SU-DHL-6 (cell line): ENCODE measurements around the gene LRTM2.

Experiments
- H2AFZ ChIP-seq: fragments of 200-600 bp; sonication (generic); 2 replicates; pipeline ENCODE4 v1.6.1; 2014; ENCODE audit warnings: low read depth, mild to moderate bottlenecking, moderate library complexity, mixed read lengths, antibody characterized with exemption, low read length; ENCODE audit not compliant: severe bottlenecking
- H3F3A ChIP-seq: fragments of 200-600 bp; shearing (Covaris generic); 2 replicates; pipeline ENCODE4 v1.6.0; 2016; ENCODE audit warnings: antibody characterized with exemption, mild to moderate bottlenecking; ENCODE audit not compliant: insufficient read depth
- H3K27ac ChIP-seq: fragments of 200-600 bp; sonication (generic); 2 replicates; pipeline ENCODE4 v1.5.1; 2016; ENCODE audit warnings: low read depth, mild to moderate bottlenecking, low read length, moderate library complexity, mixed read lengths
- H3K27me3 ChIP-seq: fragments of 200-600 bp; sonication (generic), shearing (Covaris generic); 2 replicates; pipeline ENCODE4 v1.6.0; 2014; ENCODE audit warnings: mild to moderate bottlenecking, low read length
- H3K36me3 ChIP-seq: fragments of 200-600 bp; sonication (generic); 2 replicates; pipeline ENCODE4 v1.6.1; 2014; ENCODE audit warnings: mild to moderate bottlenecking, low read length, mixed read lengths
- H3K4me2 ChIP-seq: fragments of 300-600, 200-600 bp; shearing (Covaris generic), sonication (generic); 2 replicates; pipeline ENCODE4 v1.6.0; 2014; ENCODE audit warnings: low read length, low read depth, mild to moderate bottlenecking; ENCODE audit not compliant: poor library complexity, severe bottlenecking
- H3K4me3 ChIP-seq: fragments of 200-600 bp; sonication (generic); 2 replicates; pipeline ENCODE4 v1.5.1; 2014; ENCODE audit warnings: antibody characterized with exemption, low read length, mild to moderate bottlenecking, mixed read lengths; ENCODE audit not compliant: insufficient read depth, poor library complexity, severe bottlenecking
- H3K79me2 ChIP-seq: fragments of 200-600 bp; sonication (generic); 2 replicates; pipeline ENCODE4 v1.6.1; 2014; ENCODE audit warnings: mild to moderate bottlenecking, low read length, moderate library complexity; ENCODE audit not compliant: insufficient read depth
- H3K9ac ChIP-seq: fragments of 200-600 bp; sonication (generic); 2 replicates; pipeline ENCODE4 v1.7.0; 2014; ENCODE audit warnings: mild to moderate bottlenecking, low read length
- H3K9me2 ChIP-seq: fragments of 200-600 bp; sonication (generic); replicated peaks from 2 replicates; pipeline ENCODE4 v1.6.1; 2014; ENCODE audit warnings: low read length; ENCODE audit not compliant: insufficient read depth
- H3K9me3 ChIP-seq: fragments of 200-600 bp; sonication (generic); 2 replicates; pipeline ENCODE4 v1.6.1; 2014; ENCODE audit warnings: low read length, mixed read lengths; ENCODE audit not compliant: insufficient read depth
- H4K20me1 ChIP-seq: fragments of 200-600 bp; sonication (generic); 2 replicates; pipeline ENCODE4 v1.6.1; 2014; ENCODE audit warnings: low read depth, mild to moderate bottlenecking, antibody characterized with exemption, low read length, moderate library complexity, mixed read lengths
- CTCF ChIP-seq: fragments of 200-600 bp; sonication (generic); IDR thresholded peaks from one replicate; pipeline ENCODE4 v1.5.1; 2017; ENCODE audit warnings: antibody characterized with exemption, mild to moderate bottlenecking, low read length, moderate library complexity; ENCODE audit not compliant: insufficient read depth, poor library complexity, severe bottlenecking
- EZH2phosphoT487 ChIP-seq: fragments of 200-600 bp; sonication (generic), shearing (Covaris generic); conservative IDR thresholded peaks from 2 replicates; pipeline ENCODE4 v1.6.1; 2018; ENCODE audit warnings: mild to moderate bottlenecking, antibody characterized with exemption, low read length, moderate library complexity, mixed read lengths

The LRTM2 gene

GRCh38 chr12:1877169-1877878, 57.0 kb downstream of the LRTM2 start:
- Histone ChIP-seq H3K9me2 (no peaks in the 10 kb centered on the region), H4K20me1 (no peaks in the 10 kb centered on the region), H3F3A (no peaks in the 10 kb centered on the region), H3K9ac (no peak overlapping the region), H2AFZ (no peak overlapping the region), H3K36me3 (no peaks in the 10 kb centered on the region), H3K79me2 (no peaks in the 10 kb centered on the region), H3K4me3 (no peak overlapping the region), H3K27me3 (no peaks in the 10 kb centered on the region), H3K9me3 (no peaks in the 10 kb centered on the region), H3K4me2 (no peak overlapping the region), H3K27ac (no peak overlapping the region)
- TF ChIP-seq EZH2phosphoT487 (no peak), CTCF (no peak)

DNA sequence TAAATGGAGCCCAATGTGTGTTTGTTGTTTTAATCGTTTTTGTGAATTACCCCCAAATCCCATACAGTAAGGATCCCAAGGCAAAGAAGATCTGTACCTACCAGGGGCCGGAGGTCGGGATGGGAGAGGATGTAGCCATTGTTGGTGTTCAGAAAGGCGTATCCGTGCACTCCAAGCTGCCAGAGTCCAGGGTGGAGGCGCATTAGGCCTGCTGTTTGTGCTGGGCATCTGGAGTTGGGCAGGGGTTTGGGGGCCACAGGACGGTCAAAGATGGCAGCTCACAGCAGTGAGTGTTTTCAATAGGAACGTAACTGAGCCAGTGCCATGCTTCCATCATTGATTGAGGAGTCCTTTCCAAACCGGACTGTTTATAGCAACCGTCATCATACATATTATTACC, 57.8 kb downstream of the LRTM2 start:
- no peak overlapping the region for H3K4me3 ChIP-seq
- no peaks in the 10 kb centered on the region for H3K9me3 ChIP-seq

GRCh38 chr12:1878695-1879094, 58.3 kb downstream of the LRTM2 start:
- Histone ChIP-seq H3K36me3 (no peaks in the 10 kb centered on the region), H3K9me3 (no peaks in the 10 kb centered on the region), H3K9me2 (no peaks in the 10 kb centered on the region), H3K27me3 (no peaks in the 10 kb centered on the region), H3K4me3 (no peak overlapping the region), H3F3A (no peaks in the 10 kb centered on the region), H2AFZ (no peak overlapping the region), H4K20me1 (no peaks in the 10 kb centered on the region), H3K27ac (no peak overlapping the region), H3K79me2 (no peaks in the 10 kb centered on the region), H3K4me2 (no peak overlapping the region), H3K9ac (no peak overlapping the region)
- TF ChIP-seq CTCF (no peak), EZH2phosphoT487 (no peak)

More for the DNA sequence above, 57.8 kb downstream of the LRTM2 start:
- Histone ChIP-seq H3K27ac (no peak overlapping the region), H3K9me2 (no peaks in the 10 kb centered on the region), H3F3A (no peaks in the 10 kb centered on the region), H3K4me2 (no peak overlapping the region), H3K79me2 (no peaks in the 10 kb centered on the region), H3K9ac (no peak overlapping the region), H3K27me3 (no peaks in the 10 kb centered on the region), H2AFZ (no peak overlapping the region), H4K20me1 (no peaks in the 10 kb centered on the region), H3K36me3 (no peaks in the 10 kb centered on the region)
- no peak for TF ChIP-seq CTCF
- TF ChIP-seq EZH2phosphoT487 = no peak
